GM12878 (cell line): ENCODE data around the gene RBM19. TPM values are rescaled to one million over a fixed set of nuclear protein-coding genes. Genes with fewer than 3 reads are reported as not detected.

ENCODE experiments used
- ATAC-seq: fragments of 200-7000 bp; cut with Tn5 transposase; 3 replicates; pipeline ENCODE4 v1.9.1; 2020; ENCODE audit warnings: mild to moderate bottlenecking, moderate library complexity
- BruUV-seq: library from RNA; stranded (reverse); fragments of 400-500 nt; replicated peaks from 2 replicates; lab custom pipeline; 2021; lab: Mats Ljungman, UMichigan
- CTCF ChIA-PET: fragments of 300-600 bp; sonication (Branson Sonifier 250); formaldehyde crosslinking; extraction: SDS; loops from one replicate; lab custom pipeline; 2021; ENCODE audit warnings: inconsistent platforms; lab: Yijun Ruan, JAX
- POLR2A ChIA-PET: fragments of 350-600 bp; formaldehyde crosslinking; extraction: SDS; loops from one replicate; lab custom pipeline; 2021; ENCODE audit warnings: inconsistent platforms; lab: Charles Lee
- RAD21 ChIA-PET: fragments of 300-600 bp; sonication (Branson Sonifier 250); formaldehyde crosslinking; loops from one replicate; lab custom pipeline; 2023; ENCODE audit warnings: antibody characterized with exemption; ENCODE audit not compliant: unreplicated experiment; lab: Charles Lee
- SMC1A ChIA-PET: fragments of 300-600 bp; sonication (Branson Sonifier 250); formaldehyde crosslinking; loops from one replicate; lab custom pipeline; 2023; ENCODE audit not compliant: unreplicated experiment, uncharacterized antibody; lab: Charles Lee
- DNase-seq: peaks from one replicate; pipeline ENCODE4 v3.0.0-alpha.2; 2011; ENCODE audit warnings: low read depth, low spot score
- FAIRE-seq: peaks from 3 replicates; lab custom pipeline; 2011; peaks lifted over from hg19 to GRCh38; lab: Jason Lieb, UNC
- H2AFZ ChIP-seq: 2 replicates; pipeline ENCODE4 v1.6.0; 2011; ENCODE audit warnings: low read depth, low read length, control low read depth; ENCODE audit not compliant: control insufficient read depth
- H3K27ac ChIP-seq: 2 replicates; pipeline ENCODE4 v1.5.1; 2011; ENCODE audit warnings: control low read depth; ENCODE audit not compliant: control insufficient read depth, insufficient read depth
- H3K27me3 ChIP-seq, 2 experiments: replicated peaks in 1 of 2; 2 replicates each; pipeline versions ENCODE4 v1.6.0 to v1.6.1; 2011; ENCODE audit warnings: low read length in 1 of 2; ENCODE audit not compliant: control insufficient read depth in 2 of 2, insufficient read depth in 2 of 2
- H3K36me3 ChIP-seq, 2 experiments: 2 replicates each; pipeline ENCODE4 v1.5.1; 2011; ENCODE audit warnings: low read length in 1 of 2; ENCODE audit not compliant: control insufficient read depth in 2 of 2, insufficient read depth in 2 of 2
- H3K4me1 ChIP-seq: 2 replicates; pipeline ENCODE4 v1.6.1; 2011; ENCODE audit warnings: mild to moderate bottlenecking, low read length, moderate library complexity, mixed read lengths; ENCODE audit not compliant: control insufficient read depth, insufficient read depth
- H3K4me2 ChIP-seq: 2 replicates; pipeline ENCODE4 v1.6.0; 2011; ENCODE audit warnings: control low read depth; ENCODE audit not compliant: control insufficient read depth, insufficient read depth
- H3K4me3 ChIP-seq: fragments of 200-600 bp; sonication (generic); 2 replicates; pipeline ENCODE4 v1.5.1; 2016
- H3K79me2 ChIP-seq: 2 replicates; pipeline ENCODE4 v1.6.0; 2011; ENCODE audit warnings: low read length; ENCODE audit not compliant: control insufficient read depth, insufficient read depth
- H3K9ac ChIP-seq: 2 replicates; pipeline ENCODE4 v1.8.0; 2011; ENCODE audit warnings: low read length, control low read depth, mixed read lengths; ENCODE audit not compliant: control insufficient read depth, insufficient read depth
- H3K9me3 ChIP-seq: replicated peaks from 3 replicates; pipeline ENCODE4 v1.5.1; 2011; ENCODE audit warnings: mild to moderate bottlenecking, low read length; ENCODE audit not compliant: control insufficient read depth, insufficient read depth
- H4K20me1 ChIP-seq: 2 replicates; pipeline ENCODE4 v1.6.0; 2011; ENCODE audit not compliant: control insufficient read depth, insufficient read depth
- ATF3 ChIP-seq: IDR thresholded peaks from 2 replicates; pipeline ENCODE4 v1.6.1; 2011; ENCODE audit warnings: low read depth, mild to moderate bottlenecking, low read length, moderate library complexity, borderline replicate concordance; ENCODE audit errors: extremely low read depth
- BACH1 ChIP-seq: fragments of 450-650 bp; IDR thresholded peaks from 2 replicates; pipeline ENCODE4 v1.6.1; 2017; ENCODE audit warnings: mild to moderate bottlenecking, borderline replicate concordance
- BRCA1 ChIP-seq: IDR thresholded peaks from 2 replicates; pipeline ENCODE4 v1.6.1; 2011; ENCODE audit warnings: low read depth, low read length, improper control_type of control experiment
- CBX5 ChIP-seq: sonication (generic); IDR thresholded peaks from 2 replicates; pipeline ENCODE4 v1.6.1; 2016; ENCODE audit warnings: low read depth, moderate library complexity, mild to moderate bottlenecking, inconsistent platforms
- CREM ChIP-seq: IDR thresholded peaks from 2 replicates; pipeline ENCODE4 v1.6.1; 2014; ENCODE audit warnings: antibody characterized with exemption, low read depth
- IRF3 ChIP-seq: fragments of 450-650 bp; IDR thresholded peaks from 2 replicates; pipeline ENCODE4 v1.6.1; 2014; ENCODE audit warnings: mild to moderate bottlenecking
- MAX ChIP-seq: IDR thresholded peaks from 2 replicates; pipeline ENCODE4 v1.6.1; 2012; ENCODE audit warnings: low read depth, low read length, improper control_type of control experiment
- MYC ChIP-seq: IDR thresholded peaks from 2 replicates; pipeline ENCODE4 v1.6.1; 2011; ENCODE audit warnings: mild to moderate bottlenecking, low read length, moderate library complexity, inconsistent platforms; ENCODE audit not compliant: insufficient read depth, insufficient replicate concordance, insufficient read length, severe bottlenecking
- NBN ChIP-seq: fragments of 450-650 bp; IDR thresholded peaks from 2 replicates; pipeline ENCODE4 v1.6.1; 2016
- PAX5 ChIP-seq: IDR thresholded peaks from 2 replicates; pipeline ENCODE4 v1.6.1; 2011; ENCODE audit warnings: low read depth, low read length, borderline replicate concordance
- USF2 ChIP-seq: IDR thresholded peaks from 2 replicates; pipeline ENCODE4 v1.6.1; 2011; ENCODE audit warnings: low read depth, low read length, improper control_type of control experiment, borderline replicate concordance
- ZBTB40 ChIP-seq: fragments of 450-650 bp; IDR thresholded peaks from 2 replicates; pipeline ENCODE4 v1.6.1; 2016; ENCODE audit warnings: mild to moderate bottlenecking, moderate library complexity, borderline replicate concordance
- WGBS: methylation state at CpG from one replicate; pipeline ENCODE4 v1.1.6; 2016; ENCODE audit warnings: low lambda C conversion rate; ENCODE audit not compliant: insufficient replicate concordance, insufficient coverage; ENCODE audit errors: missing lambda C conversion rate; 5-methylcytosine and 5-hydroxymethylcytosine counted together
- in situ Hi-C: fragments of 300-500 bp; cut with MboI; formaldehyde crosslinking; loops from 9 replicates; pipeline ENCODE4 v1.14.3; 2018; ENCODE audit warnings: mixed read lengths
- intact Hi-C: fragments of 100-400 bp; cut with micrococcal nuclease; formaldehyde crosslinking; loops from one replicate; pipeline ENCODE4 v1.14.2; 2022; ENCODE audit not compliant: unreplicated experiment
- polyA plus RNA-seq, 11 experiments: library from polyadenylated mRNA; depleted of rRNA in 4 of 11; unstranded in 6 of 11; stranded (reverse) in 5 of 11; fragments of >200 nt; fragmentation: Nextera tagmentation in 4 of 11; fragmentation: Illumina TruSeq in 1 of 11; extraction: Ambion mirVana in 4 of 11; extraction: Trizol in 1 of 11; gene quantifications; 1 replicate in 1 of 11; 2 replicates in 10 of 11; pipeline versions ENCODE4 v1.2.1 to v1.2.3, GENCODE V29; 2011 to 2016; ENCODE audit warnings: inconsistent platforms in 2 of 11, missing spikeins in 2 of 11, low read depth in 1 of 11
- total RNA-seq, 4 experiments: library from RNA; depleted of rRNA in 3 of 4; stranded (reverse); fragments of >200 nt in 3 of 4; fragmentation: Illumina TruSeq in 1 of 4; extraction: Trizol in 1 of 4; gene quantifications; 2 replicates each; pipeline versions ENCODE4 v1.2.1 to v1.2.3, GENCODE V29; 2013 to 2021

RBM19 gene
- total and polyA plus RNA-seq, 10 of the 15 experiments (the other 5 are each of a cell fraction or from before 2014, with no cell fraction given): 4.2 to 42.9 (median 28.4) TPM

GRCh38 chr12:113840401-113841042, 125.6 kb downstream of the RBM19 start:
- H3K79me2 ChIP-seq: no peaks in the 10 kb centered on the region
- TF ChIP-seq IRF3 (no peak), CBX5 (no peak), ZBTB40 (no peak), MAX (no peak), PAX5 (no peak), USF2 (no peak), MYC (no peak), ATF3 (no peak), BRCA1 (no peak), CREM (no peak), BACH1 (no peak), NBN (no peak)
- TF ChIP-seq, all 136 proteins: peak for 0
- Histone ChIP-seq H2AFZ (no peak overlapping the region), H3K4me2 (no peak overlapping the region), H3K9me3 (no peaks in the 10 kb centered on the region), H3K4me1 (no peaks in the 10 kb centered on the region), H3K9ac (no peak overlapping the region), H4K20me1 (no peaks in the 10 kb centered on the region), H3K36me3 (peaks cover 4 to 15% of the 10 kb centered on the region in 2 experiments; a peak in 3 of 4 replicates), H3K27me3 (no peaks in the 10 kb centered on the region), H3K27ac (peak overlapping the region; percentile 18; the same call in 1 of the 2 replicates), H3K4me3 (no peak overlapping the region)
- intact Hi-C loops (no loop called here), in situ Hi-C loops (no loop called here)
- SMC1A ChIA-PET: no interaction called here
- ATAC-seq: no peak
- 86% methylated on average over 15 of the region's 15 CpGs for WGBS
- DNase-seq: no peak
- CTCF ChIA-PET: no interaction called here
- RAD21 ChIA-PET: no interaction called here
- FAIRE-seq: no peak
- POLR2A ChIA-PET: no interaction called here
- no TSS peak for BruUV-seq
